ENCODE results near the gene IFI30. TPM values are rescaled to one million over a fixed set of nuclear protein-coding genes. Genes with fewer than 3 reads are reported as not detected.

Gene IFI30
- total RNA-seq, 1 donor from 2014 or later, result 35.1 TPM

- Histone ChIP-seq H3K4me3 (peak overlapping the region; percentile 67 to 71), H3K9me3 (no peaks in the 10 kb centered on the region), H3K27me3 (no peaks in the 10 kb centered on the region), H3K27ac (peak overlapping the region; percentile 87 to 92), H3K4me1 (peaks cover 10 to 11% of the 10 kb centered on the region in 2 donors), H3K36me3 (peaks cover 0 to 9% of the 10 kb centered on the region in 2 donors)
- DNase-seq (ENCODE audit: low spot score in 2 of 2), result no peak
- intact Hi-C loops (cut with DNase I), result loop anchor here (1.0 to 5.0 kb wide), 3 partner anchors 33 to 136 kb away; no protein-coding TSS in a partner anchor
- TF ChIP-seq CTCF (IDR thresholded peaks at IDR 0.05), result no peak
Observed at GRCh38 chr19:18191640-18192062, 18.0 kb downstream of the IFI30 start.

- no peak for TF ChIP-seq CTCF (IDR thresholded peaks at IDR 0.05)
- intact Hi-C loops (cut with DNase I), result loop anchor here (1.0 to 5.0 kb wide), 4 partner anchors 11 to 134 kb away; partner anchors contain the start of gene RAB3A
Observed at GRCh38 chr19:18192673-18193387, 19.2 kb downstream of the IFI30 start, which contains the start of gene MPV17L2. TSS of gene MPV17L2 (plus strand) at chr19:18193218. CDS start at chr19:18193282, 64 bp downstream.

GRCh38 chr19:18193388-18194180 lies 20.0 kb downstream of the IFI30 start:
- Histone ChIP-seq H3K9me3 (no peaks in the 10 kb centered on the region), H3K27ac (peak overlapping the region; percentile 80 to 90), H3K27me3 (no peaks in the 10 kb centered on the region), H3K4me3 (peak overlapping the region; percentile 84 to 96), H3K4me1 (peaks cover 10 to 11% of the 10 kb centered on the region in 2 donors), H3K36me3 (peaks cover 0 to 16% of the 10 kb centered on the region in 2 donors)
- no peak for DNase-seq (ENCODE audit: low spot score in 2 of 2)
- TF ChIP-seq CTCF (IDR thresholded peaks at IDR 0.05), result no peak
- intact Hi-C loops (cut with DNase I), result loop anchor here (1.0 to 5.0 kb wide), 2 partner anchors 11 to 134 kb away; partner anchors contain the start of gene RAB3A

More at GRCh38 chr19:18192673-18193387, 19.2 kb downstream of the IFI30 start, which contains the start of gene MPV17L2:
- peak within 1 kb of the TSS; percentile 87 to 92 for H3K27ac ChIP-seq
- no peaks in the 10 kb centered on the region for H3K27me3 ChIP-seq
- no peaks in the 10 kb centered on the region for H3K9me3 ChIP-seq
- H3K36me3 ChIP-seq, result peaks cover 0 to 12% of the 10 kb centered on the region in 2 donors
- peak; percentile 98 to 100 for DNase-seq (ENCODE audit: low spot score in 2 of 2)
- H3K4me1 ChIP-seq, result peaks cover 10 to 11% of the 10 kb centered on the region in 2 donors
- peak within 1 kb of the TSS; percentile 84 to 96 for H3K4me3 ChIP-seq

GRCh38 chr19:18194181-18194530 lies 20.5 kb downstream of the IFI30 start:
- no peak for TF ChIP-seq CTCF (IDR thresholded peaks at IDR 0.05)
- no peaks in the 10 kb centered on the region for H3K27me3 ChIP-seq
- peaks cover 10 to 11% of the 10 kb centered on the region in 2 donors for H3K4me1 ChIP-seq
- no peak for DNase-seq (ENCODE audit: low spot score in 2 of 2)
- peaks cover 2 to 20% of the 10 kb centered on the region in 2 donors for H3K36me3 ChIP-seq
- peak overlapping the region; percentile 84 to 96 for H3K4me3 ChIP-seq
- peak overlapping the region in 1 of 2 donors; percentile 6 for H3K27ac ChIP-seq
- no peaks in the 10 kb centered on the region for H3K9me3 ChIP-seq
- intact Hi-C loops (cut with DNase I), result loop anchor here (5.0 kb wide), 1 partner anchor 133 kb away; no protein-coding TSS in a partner anchor

GRCh38 chr19:18194554-18195238 lies 21.1 kb downstream of the IFI30 start:
- Histone ChIP-seq H3K9me3 (no peaks in the 10 kb centered on the region), H3K27me3 (no peaks in the 10 kb centered on the region), H3K4me1 (peaks cover 10 to 11% of the 10 kb centered on the region in 2 donors), H3K27ac (peak overlapping the region in 1 of 2 donors; percentile 6), H3K36me3 (peaks cover 6 to 20% of the 10 kb centered on the region in 2 donors), H3K4me3 (peak overlapping the region; percentile 84 to 96)
- DNase-seq (ENCODE audit: low spot score in 2 of 2), result no peak
- TF ChIP-seq CTCF (IDR thresholded peaks at IDR 0.05), result no peak
- intact Hi-C loops (cut with DNase I), result loop anchor here (5.0 kb wide), 1 partner anchor 133 kb away; no protein-coding TSS in a partner anchor

Data from ascending aorta (tissue), 2 donors.